K562 (cell line): ENCODE results near the gene RAB5A. TPM values are rescaled to one million over a fixed set of nuclear protein-coding genes. Genes with fewer than 3 reads are reported as not detected.

Experiments
- ATF7 ChIP-seq: fragments of 450-650 bp; IDR thresholded peaks from 2 replicates; pipeline ENCODE4 v1.7.1; 2014; ENCODE audit warnings: mild to moderate bottlenecking, moderate library complexity
- CCAR2 ChIP-seq: fragments of 200-400 bp; formaldehyde crosslinking; IDR thresholded peaks from 2 replicates; pipeline ENCODE4 v1.6.1; 2017; ENCODE audit warnings: mild to moderate bottlenecking, low read depth, low read length
- DMBX1 ChIP-seq: fragments of 250-450 bp; sonication (Bioruptor Pico); IDR thresholded peaks from 2 replicates; pipeline ENCODE4 v1.8.0; 2022; ENCODE audit warnings: inconsistent platforms, mild to moderate bottlenecking, moderate library complexity, borderline replicate concordance
- MBD2 ChIP-seq: sonication (generic); IDR thresholded peaks from 2 replicates; pipeline ENCODE4 v1.6.1; 2016; ENCODE audit warnings: low read depth, borderline replicate concordance
- NR4A1 ChIP-seq, 2 experiments: fragments of 250-450 bp in 1 of 2; fragments of 450-650 bp in 1 of 2; sonication (Bioruptor Pico) in 1 of 2; IDR thresholded peaks; 2 replicates each; pipeline versions ENCODE4 v1.4.0 to v1.6.1; 2016 to 2020; ENCODE audit warnings: mild to moderate bottlenecking in 2 of 2, missing compliant biosample characterization in 1 of 2, missing genetic modification characterization in 1 of 2, moderate library complexity in 1 of 2
- SMARCC2 ChIP-seq: fragments of 450-650 bp; IDR thresholded peaks from 2 replicates; pipeline ENCODE4 v1.6.1; 2017; ENCODE audit warnings: antibody characterized with exemption, moderate library complexity, mild to moderate bottlenecking, low read depth
- XRCC3 ChIP-seq: fragments of 450-650 bp; IDR thresholded peaks from 2 replicates; pipeline ENCODE4 v1.6.1; 2017; ENCODE audit warnings: mild to moderate bottlenecking, moderate library complexity
- polyA plus RNA-seq, 8 experiments: library from polyadenylated mRNA; depleted of rRNA in 4 of 8; stranded (reverse) in 5 of 8; unstranded in 3 of 8; fragments of >200 nt; fragmentation: Nextera tagmentation in 2 of 8; fragmentation: Illumina TruSeq in 1 of 8; extraction: Ambion mirVana in 2 of 8; extraction: Trizol in 1 of 8; gene quantifications; 2 replicates each; pipeline versions ENCODE4 v1.2.1 to v1.2.3, GENCODE V29; 2011 to 2014; ENCODE audit warnings: inconsistent platforms in 1 of 8, missing spikeins in 1 of 8
- total RNA-seq, 7 experiments: library from RNA; depleted of rRNA in 6 of 7; stranded (reverse); fragments of >200 nt in 6 of 7; fragmentation: Illumina TruSeq in 2 of 7; extraction: Trizol in 2 of 7; gene quantifications; 2 replicates each; pipeline versions ENCODE4 v1.2.1 to v1.2.3, GENCODE V29; 2011 to 2021; ENCODE audit warnings: low replicate concordance in 1 of 7
- TF ChIP-seq, protein P1 (sequence below): fragments of 450-650 bp; IDR thresholded peaks from 2 replicates; pipeline ENCODE4 v1.6.1; 2016; ENCODE audit warnings: missing biosample characterization, missing genetic modification characterization
- TF ChIP-seq, protein P2 (sequence below), 3 experiments: fragments of 200-800 bp in 1 of 3; sonication (Bioruptor generic) in 1 of 3; sonication (generic) in 1 of 3; formaldehyde crosslinking in 1 of 3; IDR thresholded peaks; 2 replicates each; pipeline versions ENCODE4 v1.6.1 to v1.8.0; 2016 to 2022; ENCODE audit warnings: mild to moderate bottlenecking in 2 of 3, missing compliant biosample characterization in 2 of 3, missing genetic modification characterization in 2 of 3, missing genetic modification reagents in 1 of 3
- TF ChIP-seq, protein P3 (sequence below), 2 experiments: IDR thresholded peaks in 1 of 2; conservative IDR thresholded peaks in 1 of 2; 2 replicates each; pipeline ENCODE4 v1.6.1; 2016; ENCODE audit warnings: low read depth in 2 of 2, mild to moderate bottlenecking in 1 of 2, missing compliant biosample characterization in 1 of 2, missing genetic modification characterization in 1 of 2, moderate library complexity in 1 of 2
- TF ChIP-seq, protein P4 (sequence below): fragments of 450-650 bp; IDR thresholded peaks from 2 replicates; pipeline ENCODE4 v1.7.1; 2018; ENCODE audit warnings: mild to moderate bottlenecking, low read depth; ENCODE audit not compliant: partially characterized antibody
- TF ChIP-seq, protein P5 (sequence below): fragments of 450-650 bp; formaldehyde crosslinking; IDR thresholded peaks from 2 replicates; pipeline ENCODE4 v1.4.0; 2020; ENCODE audit warnings: mild to moderate bottlenecking, moderate library complexity

RAB5A gene
- total and polyA plus RNA-seq, 9 of the 15 experiments (the other 6 are each of a cell fraction or from before 2014, with no cell fraction given), result 28.3 to 64.2 (median 49.0) TPM

DNA sequence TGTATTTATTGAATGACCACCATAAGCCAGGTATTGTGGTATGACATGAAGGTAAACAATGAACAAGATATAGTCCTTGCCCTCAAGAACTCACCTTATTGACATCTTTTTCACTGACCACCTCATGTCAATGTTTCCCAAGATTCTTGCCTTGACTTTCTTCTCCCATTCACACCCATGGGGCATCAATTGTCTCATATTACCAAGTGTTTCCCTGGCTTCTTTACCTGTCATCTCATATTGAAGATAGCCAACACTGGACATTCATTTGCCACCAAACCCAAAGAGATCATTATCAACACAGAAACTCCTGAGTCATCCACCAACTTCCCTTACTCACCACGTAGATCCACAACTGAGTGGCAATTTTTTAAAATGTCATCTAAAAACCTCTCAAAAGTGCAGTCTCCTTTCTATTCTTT, 15.1 kb upstream of the RAB5A start (continued):
- TF ChIP-seq NR4A1 (CRISPR knock-in tag; IDR thresholded peaks at IDR 0.05) (no peak), NR4A1 (tag; IDR thresholded peaks at IDR 0.05) (peak; percentile 69; the same call in 1 of the 2 replicates), MBD2 (peak; percentile 18; the same call in 1 of the 2 replicates), XRCC3 (no peak), ATF7 (peak; percentile 36; the same call in 1 of the 2 replicates), CCAR2 (no peak), SMARCC2 (peak; percentile 87), DMBX1 (CRISPR knock-in tag) (peak; percentile 51; the same call in 1 of the 2 replicates)
- TF ChIP-seq, protein P1, sequence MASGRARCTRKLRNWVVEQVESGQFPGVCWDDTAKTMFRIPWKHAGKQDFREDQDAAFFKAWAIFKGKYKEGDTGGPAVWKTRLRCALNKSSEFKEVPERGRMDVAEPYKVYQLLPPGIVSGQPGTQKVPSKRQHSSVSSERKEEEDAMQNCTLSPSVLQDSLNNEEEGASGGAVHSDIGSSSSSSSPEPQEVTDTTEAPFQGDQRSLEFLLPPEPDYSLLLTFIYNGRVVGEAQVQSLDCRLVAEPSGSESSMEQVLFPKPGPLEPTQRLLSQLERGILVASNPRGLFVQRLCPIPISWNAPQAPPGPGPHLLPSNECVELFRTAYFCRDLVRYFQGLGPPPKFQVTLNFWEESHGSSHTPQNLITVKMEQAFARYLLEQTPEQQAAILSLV (tag), result no peak
- TF ChIP-seq, protein P2, sequence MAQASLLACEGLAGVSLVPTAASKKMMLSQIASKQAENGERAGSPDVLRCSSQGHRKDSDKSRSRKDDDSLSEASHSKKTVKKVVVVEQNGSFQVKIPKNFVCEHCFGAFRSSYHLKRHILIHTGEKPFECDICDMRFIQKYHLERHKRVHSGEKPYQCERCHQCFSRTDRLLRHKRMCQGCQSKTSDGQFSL (CRISPR knock-in tag; IDR thresholded peaks at IDR 0.05), result no peak
- TF ChIP-seq, protein P2 (tag; IDR thresholded peaks at IDR 0.05), result no peak
- TF ChIP-seq, protein P3, sequence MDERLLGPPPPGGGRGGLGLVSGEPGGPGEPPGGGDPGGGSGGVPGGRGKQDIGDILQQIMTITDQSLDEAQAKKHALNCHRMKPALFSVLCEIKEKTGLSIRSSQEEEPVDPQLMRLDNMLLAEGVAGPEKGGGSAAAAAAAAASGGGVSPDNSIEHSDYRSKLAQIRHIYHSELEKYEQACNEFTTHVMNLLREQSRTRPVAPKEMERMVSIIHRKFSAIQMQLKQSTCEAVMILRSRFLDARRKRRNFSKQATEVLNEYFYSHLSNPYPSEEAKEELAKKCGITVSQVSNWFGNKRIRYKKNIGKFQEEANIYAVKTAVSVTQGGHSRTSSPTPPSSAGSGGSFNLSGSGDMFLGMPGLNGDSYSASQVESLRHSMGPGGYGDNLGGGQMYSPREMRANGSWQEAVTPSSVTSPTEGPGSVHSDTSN (CRISPR knock-in tag; IDR thresholded peaks at IDR 0.05; ENCODE audit: low read depth), result no peak
- TF ChIP-seq, protein P3 (tag; conservative IDR thresholded peaks at IDR 0.05; ENCODE audit: low read depth), result peak; percentile 76
- TF ChIP-seq, protein P4, sequence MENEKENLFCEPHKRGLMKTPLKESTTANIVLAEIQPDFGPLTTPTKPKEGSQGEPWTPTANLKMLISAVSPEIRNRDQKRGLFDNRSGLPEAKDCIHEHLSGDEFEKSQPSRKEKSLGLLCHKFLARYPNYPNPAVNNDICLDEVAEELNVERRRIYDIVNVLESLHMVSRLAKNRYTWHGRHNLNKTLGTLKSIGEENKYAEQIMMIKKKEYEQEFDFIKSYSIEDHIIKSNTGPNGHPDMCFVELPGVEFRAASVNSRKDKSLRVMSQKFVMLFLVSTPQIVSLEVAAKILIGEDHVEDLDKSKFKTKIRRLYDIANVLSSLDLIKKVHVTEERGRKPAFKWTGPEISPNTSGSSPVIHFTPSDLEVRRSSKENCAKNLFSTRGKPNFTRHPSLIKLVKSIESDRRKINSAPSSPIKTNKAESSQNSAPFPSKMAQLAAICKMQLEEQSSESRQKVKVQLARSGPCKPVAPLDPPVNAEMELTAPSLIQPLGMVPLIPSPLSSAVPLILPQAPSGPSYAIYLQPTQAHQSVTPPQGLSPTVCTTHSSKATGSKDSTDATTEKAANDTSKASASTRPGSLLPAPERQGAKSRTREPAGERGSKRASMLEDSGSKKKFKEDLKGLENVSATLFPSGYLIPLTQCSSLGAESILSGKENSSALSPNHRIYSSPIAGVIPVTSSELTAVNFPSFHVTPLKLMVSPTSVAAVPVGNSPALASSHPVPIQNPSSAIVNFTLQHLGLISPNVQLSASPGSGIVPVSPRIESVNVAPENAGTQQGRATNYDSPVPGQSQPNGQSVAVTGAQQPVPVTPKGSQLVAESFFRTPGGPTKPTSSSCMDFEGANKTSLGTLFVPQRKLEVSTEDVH, result no peak
- TF ChIP-seq, protein P5, sequence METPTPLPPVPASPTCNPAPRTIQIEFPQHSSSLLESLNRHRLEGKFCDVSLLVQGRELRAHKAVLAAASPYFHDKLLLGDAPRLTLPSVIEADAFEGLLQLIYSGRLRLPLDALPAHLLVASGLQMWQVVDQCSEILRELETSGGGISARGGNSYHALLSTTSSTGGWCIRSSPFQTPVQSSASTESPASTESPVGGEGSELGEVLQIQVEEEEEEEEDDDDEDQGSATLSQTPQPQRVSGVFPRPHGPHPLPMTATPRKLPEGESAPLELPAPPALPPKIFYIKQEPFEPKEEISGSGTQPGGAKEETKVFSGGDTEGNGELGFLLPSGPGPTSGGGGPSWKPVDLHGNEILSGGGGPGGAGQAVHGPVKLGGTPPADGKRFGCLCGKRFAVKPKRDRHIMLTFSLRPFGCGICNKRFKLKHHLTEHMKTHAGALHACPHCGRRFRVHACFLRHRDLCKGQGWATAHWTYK (CRISPR knock-in tag), result peak; percentile 66; the same call in 1 of the 2 replicates
